Measurements from ENCODE around the gene IFT27.
"Not testable (repeated sequence)": the region's sequence is repeated elsewhere in the genome, so short reads cannot be mapped to it uniquely, and the experiment has no call there.

Gene IFT27

GRCh38 chr22:36764641-36765040 is 11.3 kb downstream of the IFT27 start:
- DNase-seq: no peak

GRCh38 chr22:36764060-36764459 is 11.9 kb downstream of the IFT27 start:
- no peak for DNase-seq

- DNase-seq: no peak
Measured at GRCh38 chr22:36763576-36763975, 12.3 kb downstream of the IFT27 start.

GRCh38 chr22:36762687-36763260 is 13.1 kb downstream of the IFT27 start:
- DNase-seq: no peak

GRCh38 chr22:36761553-36762240 is 14.2 kb downstream of the IFT27 start:
- DNase-seq: no peak

- DNase-seq: peak; percentile 72
Measured at GRCh38 chr22:36760786-36761185, 15.1 kb downstream of the IFT27 start.

GRCh38 chr22:36759481-36760159 is 16.3 kb downstream of the IFT27 start:
- no peak for DNase-seq

GRCh38 chr22:36758792-36759271 is 17.1 kb downstream of the IFT27 start:
- DNase-seq: no peak

- DNase-seq: peak; percentile 74
Measured at GRCh38 chr22:36757668-36758211, 18.2 kb downstream of the IFT27 start.

- DNase-seq: no peak
Measured at GRCh38 chr22:36756746-36757655, 18.9 kb downstream of the IFT27 start.

- DNase-seq: no peak
Measured at GRCh38 chr22:36756031-36756430, 19.9 kb downstream of the IFT27 start.

- DNase-seq: no peak
Measured at GRCh38 chr22:36755316-36755715, 20.6 kb downstream of the IFT27 start.

- DNase-seq: not testable (repeated sequence)
Measured at GRCh38 chr22:36754881-36755280, 21.0 kb downstream of the IFT27 start.

- no peak for DNase-seq
Measured at GRCh38 chr22:36753916-36754315, 22.0 kb downstream of the IFT27 start.

GRCh38 chr22:36753120-36753802 is 22.7 kb downstream of the IFT27 start:
- no peak for DNase-seq

- no peak for DNase-seq
Measured at GRCh38 chr22:36746375-36746970, 29.4 kb downstream of the IFT27 start.

GRCh38 chr22:36745301-36745995 is 30.5 kb downstream of the IFT27 start:
- DNase-seq: no peak

- DNase-seq: no peak
Measured at GRCh38 chr22:36744791-36745190, 31.1 kb downstream of the IFT27 start.

GRCh38 chr22:36744413-36744765 is 31.5 kb downstream of the IFT27 start:
- DNase-seq: no peak

- DNase-seq: no peak
Measured at GRCh38 chr22:36743591-36744412, 32.1 kb downstream of the IFT27 start.
